ENCODE results near the gene NPC1L1.
"Not testable (repeated sequence)": the region's sequence is repeated elsewhere in the genome, so short reads cannot be mapped to it uniquely, and the experiment has no call there.

NPC1L1 gene

DNA sequence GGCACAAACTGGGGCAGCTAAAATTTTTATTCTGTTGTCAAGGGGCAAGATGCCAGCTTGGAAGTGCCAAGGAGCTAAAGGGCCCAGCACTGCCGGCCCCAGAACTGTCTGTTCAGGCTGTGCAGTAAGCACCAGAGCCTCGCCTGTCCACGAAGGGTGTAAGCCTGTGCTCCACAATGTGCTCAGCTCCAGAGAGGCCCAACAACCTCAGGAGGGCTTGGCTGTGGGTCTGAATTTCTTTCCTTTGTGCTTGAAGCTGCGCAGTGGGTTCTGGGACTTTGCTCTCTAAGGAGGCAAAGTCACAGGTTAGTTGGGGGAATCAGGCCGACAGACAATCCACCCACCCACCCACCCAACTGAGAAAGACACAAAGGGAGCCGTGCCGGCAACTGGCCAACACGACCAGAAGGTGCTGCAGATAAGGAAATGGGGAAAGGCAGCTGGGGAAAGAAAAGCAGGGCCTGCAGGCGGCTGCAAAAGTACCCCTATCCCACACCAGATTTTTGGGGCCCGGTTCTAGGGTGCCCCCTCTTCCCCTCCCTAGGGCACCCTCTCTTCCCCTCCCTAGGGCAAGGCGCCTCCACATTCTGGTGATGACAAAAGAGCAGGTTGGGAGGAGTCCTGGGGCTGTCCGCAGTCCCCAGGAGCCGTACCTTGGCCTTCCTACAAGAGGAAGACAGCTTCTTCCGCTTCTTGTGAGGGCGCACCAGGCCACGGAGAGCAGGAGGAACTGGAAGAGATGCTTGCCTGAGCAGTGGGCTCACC, 24.8 kb upstream of the NPC1L1 start:
- DNase-seq (ENCODE audit: low spot score), result no peak

DNA sequence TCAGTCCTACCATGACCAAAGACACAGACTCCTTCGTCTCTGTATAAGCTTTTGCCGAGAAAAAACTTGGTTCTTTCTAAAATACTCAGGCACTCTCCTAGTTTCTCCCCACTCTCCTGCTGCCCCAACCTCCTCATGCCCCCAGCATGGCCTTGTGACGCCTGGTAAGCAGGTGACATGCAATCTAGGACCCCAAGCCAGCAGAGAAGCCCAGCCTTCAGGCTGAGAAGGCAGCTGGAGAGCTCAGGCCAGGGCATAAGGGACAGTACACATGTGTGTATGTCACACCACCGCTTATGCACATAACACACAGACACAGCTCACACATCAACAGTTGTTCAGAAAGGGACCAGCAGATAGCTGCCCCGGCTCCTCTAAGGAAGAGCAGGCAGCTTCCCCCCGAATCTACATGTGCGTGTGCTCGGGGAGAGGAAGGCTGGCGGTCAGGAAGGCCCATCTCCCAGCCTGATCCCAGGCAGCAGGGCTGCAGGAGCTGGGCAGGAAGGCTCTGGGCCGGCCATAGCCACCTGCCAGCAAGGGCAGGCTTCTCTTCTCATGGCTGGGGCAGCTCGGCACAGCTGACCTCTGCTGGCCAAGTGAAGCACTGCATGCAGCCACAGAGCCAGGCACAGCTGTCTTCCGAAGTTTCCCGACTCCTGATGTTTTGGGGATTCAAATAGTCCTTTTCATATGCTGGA, 24.1 kb upstream of the NPC1L1 start:
- DNase-seq (ENCODE audit: low spot score), result peak; percentile 83

DNA sequence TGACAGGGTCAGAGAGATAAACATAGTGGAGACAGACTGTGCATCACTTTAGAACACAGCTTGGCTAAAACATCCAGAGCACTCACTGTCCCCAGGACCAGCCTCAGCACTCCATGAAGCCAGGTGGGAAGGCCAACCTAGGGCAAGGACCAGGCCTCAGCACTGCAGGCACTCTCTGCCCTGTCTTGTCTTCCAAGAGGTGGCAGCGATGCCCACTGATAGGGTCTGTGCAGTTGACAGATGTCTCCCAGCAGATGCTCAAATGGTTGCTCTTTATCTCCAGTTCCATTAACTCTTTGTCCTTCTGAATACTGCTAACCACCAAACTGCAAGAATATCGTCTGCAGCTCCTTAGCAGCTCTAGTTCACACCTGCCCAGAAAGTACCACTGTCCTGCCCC, 23.5 kb upstream of the NPC1L1 start:
- no peak for DNase-seq (ENCODE audit: low spot score)

DNA sequence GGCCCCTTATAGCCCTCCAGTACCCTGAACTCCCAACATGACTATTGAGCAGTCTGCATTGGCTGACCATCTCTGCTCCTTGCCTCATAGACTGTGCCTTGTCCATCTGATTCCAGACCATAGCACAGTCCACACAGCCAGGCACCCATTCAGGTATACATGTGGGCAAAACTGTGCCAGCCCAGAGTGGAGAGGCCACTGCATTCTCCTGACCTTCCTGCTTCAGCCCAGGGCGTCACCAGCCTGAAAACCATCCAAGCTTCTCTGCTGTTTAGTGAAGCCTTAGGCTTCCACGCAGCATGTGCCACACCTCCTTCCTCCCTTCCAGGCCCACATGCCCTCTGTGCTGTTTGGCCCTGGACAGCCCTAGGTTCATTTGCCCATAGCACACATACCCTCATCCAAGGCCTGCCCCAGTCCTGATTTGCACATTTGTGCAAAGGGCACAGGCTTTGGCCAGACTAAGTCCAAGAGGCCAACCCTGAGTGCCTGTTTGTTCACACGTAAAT, 22.1 kb upstream of the NPC1L1 start:
- no peak for DNase-seq (ENCODE audit: low spot score)

DNA sequence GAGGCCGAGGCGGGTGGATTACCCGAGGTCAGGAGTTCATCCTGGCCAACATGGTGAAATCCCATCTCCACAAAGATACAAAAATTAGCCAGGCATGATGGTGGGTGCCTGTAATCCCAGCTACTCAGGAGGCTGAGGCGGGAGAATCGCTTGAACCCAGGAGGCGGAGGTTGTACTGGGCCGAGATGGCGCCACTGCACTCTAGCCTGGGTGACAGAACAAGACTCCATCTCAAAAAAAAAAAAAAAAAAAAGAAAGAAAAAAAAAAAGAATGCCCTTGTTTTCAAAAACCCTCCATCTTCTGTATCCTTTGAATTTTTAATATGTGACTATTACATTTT, 21.5 kb upstream of the NPC1L1 start:
- DNase-seq (ENCODE audit: low spot score), result not testable (repeated sequence)

DNA sequence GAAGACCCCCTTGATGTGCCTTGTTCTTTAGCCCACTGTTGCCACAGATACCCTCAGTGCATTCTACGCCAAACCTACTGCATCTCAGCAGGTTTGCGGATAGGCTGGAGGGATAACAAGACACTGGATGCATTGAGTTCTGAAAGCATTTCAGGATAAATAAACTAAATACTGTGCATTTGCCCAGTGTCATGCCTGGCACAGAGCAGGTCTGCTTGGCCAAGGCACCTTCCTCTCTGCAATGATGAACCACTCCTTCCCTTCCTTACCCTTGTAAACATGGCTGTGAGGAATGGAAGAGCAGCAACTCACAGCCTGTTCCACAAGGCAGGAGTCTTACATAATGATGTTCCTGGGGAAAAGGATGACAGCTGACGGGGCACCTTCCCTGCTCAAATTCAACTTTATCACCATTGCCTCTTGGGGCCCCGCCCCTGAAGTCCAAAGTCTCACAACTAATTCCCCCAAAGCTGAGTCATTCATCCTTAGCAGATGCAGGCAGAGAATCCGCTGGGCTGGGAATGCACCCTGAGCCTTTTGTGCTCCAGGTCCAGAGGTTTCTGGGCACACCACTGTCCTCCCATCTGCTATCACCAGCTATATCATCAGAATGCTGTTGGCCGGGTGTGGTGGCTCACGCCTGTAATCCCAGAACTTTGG, 21.0 kb upstream of the NPC1L1 start:
- DNase-seq (ENCODE audit: low spot score), result no peak

DNA sequence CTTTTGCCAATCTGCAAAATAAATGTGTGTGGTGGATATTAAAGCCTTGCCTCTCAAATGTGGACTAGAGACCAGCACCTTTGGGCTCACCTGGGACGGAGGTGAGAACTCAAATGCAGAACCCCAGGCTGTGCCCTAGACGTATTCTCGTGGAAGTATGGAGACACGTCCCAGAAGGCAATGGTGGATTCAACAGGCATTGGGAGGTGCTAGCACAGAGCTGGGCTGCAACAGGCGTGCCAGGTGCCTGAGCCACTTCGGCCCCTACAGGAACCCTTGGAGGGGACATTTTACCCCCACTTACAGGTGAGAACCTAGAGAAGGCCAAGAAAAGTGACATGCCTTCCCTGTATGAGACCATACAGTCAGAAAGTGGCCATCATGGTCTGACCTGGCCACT, 20.4 kb upstream of the NPC1L1 start:
- DNase-seq (ENCODE audit: low spot score), result no peak

DNA sequence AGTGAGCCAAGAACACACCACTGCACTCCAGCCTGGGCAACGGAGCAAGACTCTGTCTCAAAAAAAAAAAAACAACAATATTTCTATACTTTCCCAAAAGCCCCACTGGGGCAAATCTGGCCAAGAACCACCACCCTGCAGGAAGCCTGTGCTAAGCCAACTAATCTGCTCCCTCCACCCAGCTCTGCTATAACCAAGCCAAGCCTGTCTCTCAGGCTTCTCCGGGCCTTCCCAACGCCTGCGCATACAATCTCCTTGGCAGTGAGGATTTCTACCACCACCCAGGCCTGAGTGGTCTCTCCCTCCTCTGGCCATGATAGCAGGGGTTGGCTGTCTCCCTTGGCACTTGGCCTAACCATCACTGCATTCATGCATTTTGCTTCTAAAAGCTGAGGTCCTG, 18.4 kb upstream of the NPC1L1 start:
- DNase-seq (ENCODE audit: low spot score), result no peak

DNA sequence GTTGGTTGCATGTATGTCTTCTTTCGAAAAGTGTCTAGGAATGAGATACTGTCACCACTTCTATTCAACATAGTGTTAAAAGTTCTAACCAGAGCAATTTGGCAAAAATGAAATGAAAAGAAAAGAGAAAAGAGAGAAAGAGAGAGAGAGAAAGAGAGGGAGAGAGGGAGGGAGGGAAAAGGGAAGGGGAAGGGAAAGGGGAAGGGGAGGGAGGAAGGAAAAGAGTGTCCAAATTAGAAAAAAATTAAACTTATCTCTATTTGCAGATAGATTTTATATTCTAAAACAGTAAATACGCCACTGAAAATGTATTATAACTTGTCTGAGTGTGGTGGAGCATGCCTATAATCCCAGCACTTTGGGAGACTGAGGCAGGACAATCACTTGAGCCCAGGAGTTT, 16.4 kb upstream of the NPC1L1 start:
- no peak for DNase-seq (ENCODE audit: low spot score)

DNA sequence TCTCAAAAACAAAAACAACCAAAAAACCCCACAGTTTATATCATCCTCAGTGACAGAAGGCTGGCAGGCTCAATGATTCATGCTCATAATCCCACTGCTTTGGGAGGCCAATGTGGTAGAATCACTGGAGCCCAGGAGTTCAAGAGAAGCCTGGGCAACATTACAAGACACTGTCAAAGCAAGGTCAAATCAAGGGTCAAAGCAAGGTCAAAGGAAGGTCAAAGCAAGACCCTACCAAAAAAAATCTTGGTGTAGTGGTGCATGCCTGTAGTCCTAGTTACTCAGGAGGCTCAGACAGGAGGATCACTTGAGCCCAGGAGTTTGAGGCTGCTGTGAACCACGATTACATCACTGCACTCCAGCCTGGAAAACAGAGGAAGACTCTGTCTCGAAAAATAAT, 14.2 kb upstream of the NPC1L1 start:
- no peak for DNase-seq (ENCODE audit: low spot score)

DNA sequence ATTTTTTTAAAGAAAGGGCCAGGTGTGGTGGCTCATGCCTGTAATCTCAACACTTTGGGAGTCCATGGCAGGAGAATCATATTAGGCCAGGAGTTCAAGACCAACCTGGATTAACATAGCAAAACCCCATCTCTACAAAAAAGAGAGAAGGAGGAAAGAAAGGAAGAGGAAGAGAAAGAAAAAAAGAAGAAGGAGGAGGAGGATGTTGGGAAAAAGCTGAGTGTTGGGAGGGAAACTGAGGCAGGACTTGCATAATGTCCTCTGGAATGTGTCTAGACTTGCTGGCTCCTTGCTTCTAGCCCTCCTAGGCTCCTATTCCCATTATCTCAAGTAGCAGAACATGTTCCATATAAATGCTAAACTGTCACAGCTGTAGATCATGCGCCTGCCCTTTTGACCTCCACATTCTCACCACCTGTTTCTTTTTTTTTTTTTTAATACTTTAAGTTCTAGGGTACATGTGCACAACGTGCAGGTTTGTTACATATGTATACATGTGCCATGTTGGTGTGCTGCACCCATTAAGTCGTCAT, 11.4 kb upstream of the NPC1L1 start:
- DNase-seq (ENCODE audit: low spot score), result not testable (repeated sequence)

DNA sequence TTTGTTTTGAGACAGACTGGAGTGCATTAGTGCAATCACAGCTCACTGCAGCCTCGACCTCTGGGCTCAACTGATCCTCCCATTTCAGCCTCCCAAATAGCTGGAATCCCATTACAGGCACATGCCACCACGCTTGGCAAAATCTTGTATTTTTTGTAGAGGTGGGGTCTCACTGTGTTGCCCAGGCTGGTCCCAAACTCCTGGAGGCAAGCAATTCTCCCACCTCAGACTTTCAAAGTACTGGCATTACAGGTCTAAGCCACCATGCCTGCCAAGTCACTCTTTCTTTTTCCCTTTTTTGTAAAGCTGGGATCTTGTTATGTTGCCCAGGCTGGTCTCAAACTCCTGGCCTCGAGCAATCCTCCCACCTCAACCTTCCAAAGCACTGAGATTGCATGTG, 8.3 kb upstream of the NPC1L1 start:
- no peak for DNase-seq (ENCODE audit: low spot score)

DNA sequence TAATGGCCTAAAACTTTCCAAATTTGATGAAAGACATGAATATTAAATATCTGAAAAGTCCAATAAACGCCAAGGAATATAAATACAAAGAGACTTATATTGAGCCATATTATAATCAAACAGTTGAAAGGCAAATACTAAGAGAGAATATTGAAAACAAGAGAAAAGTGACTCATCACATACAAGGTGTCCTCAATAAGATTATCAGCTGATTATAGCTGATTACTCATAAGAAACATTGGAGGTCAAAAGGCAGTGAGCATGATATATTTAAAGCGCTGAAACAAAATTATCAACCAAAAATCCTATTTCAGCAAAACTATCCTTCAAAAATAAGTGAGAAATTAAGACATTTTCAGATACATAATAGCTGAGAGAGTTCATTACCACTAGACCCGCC, 7.8 kb upstream of the NPC1L1 start:
- no peak for DNase-seq (ENCODE audit: low spot score)

DNA sequence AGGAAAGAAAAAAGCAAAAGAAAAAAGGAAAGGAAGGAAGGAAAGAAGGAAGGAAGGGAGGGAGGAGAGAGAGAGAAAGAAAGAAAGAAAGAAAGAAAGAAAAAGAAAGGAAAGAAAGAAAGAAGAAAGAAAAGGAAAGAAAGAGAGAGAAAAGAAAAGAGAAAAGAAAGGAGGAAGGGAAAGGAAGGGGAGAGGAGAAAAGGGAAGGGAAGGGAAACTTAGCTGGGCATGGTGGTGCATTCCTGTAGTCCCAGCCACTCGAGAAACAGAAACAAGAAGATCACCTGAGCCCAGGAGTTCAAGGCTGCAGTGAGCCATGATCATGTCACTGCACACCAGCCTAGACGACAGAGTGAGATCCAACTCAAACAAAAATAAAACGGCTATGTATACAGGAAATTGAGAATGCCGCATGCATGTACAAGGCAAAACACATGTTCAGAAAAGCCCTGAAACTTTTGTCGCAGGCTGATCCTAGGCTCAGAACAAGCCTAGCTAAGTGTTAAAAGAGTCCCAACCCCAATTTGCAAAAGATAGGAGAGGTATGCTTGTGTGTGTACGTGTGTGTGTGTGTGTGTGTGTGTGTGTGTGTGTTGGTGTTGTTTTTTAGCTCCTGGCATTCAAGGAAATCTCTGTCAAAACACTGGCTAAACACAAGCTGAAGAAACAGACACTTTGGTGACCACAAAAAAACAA, 6.6 kb upstream of the NPC1L1 start:
- DNase-seq (ENCODE audit: low spot score), result no peak

DNA sequence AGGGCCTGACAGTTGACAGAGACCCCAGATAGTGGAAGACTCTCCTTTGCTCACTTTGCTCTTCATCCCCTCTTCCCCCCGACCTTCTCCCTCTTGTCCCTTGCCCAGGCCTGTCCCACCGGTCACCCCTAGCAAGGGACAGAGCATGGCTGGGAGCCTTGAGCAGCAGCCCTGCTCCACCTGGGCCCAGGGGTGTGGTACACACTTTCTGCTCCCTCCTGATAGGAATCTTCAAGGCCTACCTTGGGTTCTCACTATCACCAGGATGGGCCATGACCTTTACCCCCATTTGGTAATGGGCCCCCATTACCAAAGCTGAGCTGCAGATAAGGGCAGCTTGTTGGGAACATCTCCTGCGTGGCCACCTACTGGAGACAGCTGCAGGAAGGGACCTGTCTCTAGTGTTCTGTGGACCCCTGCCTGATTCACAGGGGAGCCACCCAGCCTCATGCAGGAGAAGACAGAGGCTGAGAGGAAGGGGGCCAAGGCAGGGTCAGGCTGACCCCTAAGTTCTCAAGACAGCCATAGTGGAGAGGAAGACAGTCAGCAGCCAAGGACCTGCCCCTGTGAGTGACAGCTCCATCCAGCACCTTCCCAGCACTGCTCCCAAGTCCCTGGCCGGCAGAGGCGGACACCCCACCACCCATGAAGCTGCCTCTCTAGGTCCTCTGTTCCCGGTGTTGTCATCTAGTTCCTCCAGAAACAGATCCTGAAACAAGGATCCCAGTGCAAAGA, 913 bp upstream of the NPC1L1 start:
- DNase-seq (ENCODE audit: low spot score), result no peak

DNA sequence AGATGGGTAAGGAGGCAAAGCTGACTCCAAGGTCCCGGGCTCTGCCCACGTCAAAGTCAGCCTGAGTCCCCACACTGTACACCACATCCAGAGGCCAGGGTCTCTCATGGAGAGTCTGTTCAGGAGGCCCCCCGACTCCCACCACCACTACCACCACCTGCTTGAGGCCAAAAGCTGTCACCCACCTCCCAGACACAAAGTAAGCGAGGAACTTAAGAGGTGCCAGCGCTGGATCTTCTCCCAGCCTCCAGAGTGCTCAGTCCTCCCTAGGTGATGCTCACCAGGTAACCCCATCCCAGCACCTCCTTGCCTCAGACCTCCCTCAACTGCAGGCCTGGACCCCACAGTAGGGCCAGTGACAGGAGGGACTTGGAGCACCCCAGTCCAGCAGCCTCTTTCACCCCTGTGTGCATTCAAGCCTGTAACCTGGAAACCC, 520 bp downstream of the NPC1L1 start:
- no peak for DNase-seq (ENCODE audit: low spot score)

DNA sequence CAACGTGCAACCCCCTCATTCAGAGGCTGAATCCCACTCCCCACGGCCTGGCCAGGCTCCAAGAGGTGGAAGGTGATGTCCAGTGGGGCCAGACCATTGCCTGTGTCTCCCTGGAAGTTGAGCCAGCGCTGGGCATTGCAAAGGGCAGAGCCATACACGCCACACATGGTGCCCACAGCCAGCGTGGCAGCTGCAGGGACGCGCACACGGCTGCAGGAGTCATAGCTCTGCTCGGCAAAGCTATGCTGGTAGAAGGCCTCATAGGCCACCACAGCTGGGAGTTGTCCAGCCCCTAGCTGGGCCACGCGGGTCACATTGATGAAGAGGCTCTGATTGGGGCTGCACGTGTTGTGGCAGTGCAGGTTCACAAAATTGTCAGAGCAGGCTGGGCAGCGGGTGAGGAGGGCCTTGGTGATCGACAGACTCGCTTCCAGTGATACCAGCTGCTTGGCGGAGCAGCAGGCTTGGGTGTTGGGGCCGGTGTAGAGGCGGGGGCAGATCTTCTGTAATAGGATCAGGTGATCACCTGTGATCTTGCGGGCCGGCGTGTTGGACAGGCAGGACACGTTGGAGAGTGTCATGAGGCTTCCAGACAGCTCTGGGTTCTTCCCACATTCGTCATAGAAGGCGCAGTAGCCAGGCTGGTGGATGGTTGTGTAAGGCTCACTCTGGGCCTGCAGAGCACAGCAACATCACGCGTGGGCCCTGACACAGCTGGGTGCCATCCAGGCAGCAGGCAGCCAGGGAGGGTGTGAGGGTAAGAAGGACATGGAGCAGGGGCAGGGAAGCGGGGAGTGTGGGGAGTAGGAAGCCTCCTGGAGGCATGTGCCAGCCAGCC, 1.2 kb downstream of the NPC1L1 start:
- no peak for DNase-seq (ENCODE audit: low spot score)

DNA sequence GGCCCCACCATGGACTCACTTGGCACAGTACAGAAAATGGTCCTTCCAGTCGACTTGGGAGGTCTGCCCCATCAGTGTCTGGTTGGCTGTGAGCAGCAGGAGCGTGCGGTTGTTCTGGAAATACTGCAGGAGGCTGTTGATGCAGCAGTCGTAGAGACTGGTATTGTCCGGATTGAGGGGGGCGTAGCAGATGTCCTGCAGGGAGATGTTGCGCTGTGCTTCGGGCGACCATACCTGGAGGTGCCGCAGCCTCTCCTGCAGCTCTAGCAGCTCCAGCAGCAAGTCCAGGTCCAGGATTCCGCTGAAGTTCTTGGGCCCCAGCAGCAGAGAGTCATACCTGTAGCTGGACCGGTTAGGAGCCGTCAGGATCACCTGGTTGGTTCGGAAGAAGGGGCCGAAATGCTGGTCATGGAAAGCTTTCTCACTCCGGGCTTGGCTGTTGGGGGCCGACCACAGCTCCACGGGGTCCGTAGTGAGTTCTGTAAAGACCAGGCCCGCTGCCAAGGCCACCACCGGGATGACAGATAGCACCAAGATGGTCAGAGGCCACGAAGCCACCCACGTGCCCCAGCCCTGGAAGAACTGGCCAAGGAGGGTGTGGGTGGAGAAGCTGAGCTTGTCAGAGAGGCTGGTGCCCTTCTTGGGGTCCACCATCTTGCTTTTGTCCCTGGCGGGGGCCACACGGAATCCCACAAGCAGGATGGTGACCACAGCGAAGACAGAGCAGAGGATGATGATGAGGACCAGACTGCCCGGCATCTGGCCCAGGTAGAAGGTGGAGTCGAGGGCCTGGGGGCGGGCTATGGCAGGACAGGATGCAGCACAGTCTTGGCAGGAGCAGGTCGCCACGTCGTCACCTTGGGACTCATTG, 2.1 kb downstream of the NPC1L1 start:
- peak; percentile 3 for DNase-seq (ENCODE audit: low spot score)

DNA sequence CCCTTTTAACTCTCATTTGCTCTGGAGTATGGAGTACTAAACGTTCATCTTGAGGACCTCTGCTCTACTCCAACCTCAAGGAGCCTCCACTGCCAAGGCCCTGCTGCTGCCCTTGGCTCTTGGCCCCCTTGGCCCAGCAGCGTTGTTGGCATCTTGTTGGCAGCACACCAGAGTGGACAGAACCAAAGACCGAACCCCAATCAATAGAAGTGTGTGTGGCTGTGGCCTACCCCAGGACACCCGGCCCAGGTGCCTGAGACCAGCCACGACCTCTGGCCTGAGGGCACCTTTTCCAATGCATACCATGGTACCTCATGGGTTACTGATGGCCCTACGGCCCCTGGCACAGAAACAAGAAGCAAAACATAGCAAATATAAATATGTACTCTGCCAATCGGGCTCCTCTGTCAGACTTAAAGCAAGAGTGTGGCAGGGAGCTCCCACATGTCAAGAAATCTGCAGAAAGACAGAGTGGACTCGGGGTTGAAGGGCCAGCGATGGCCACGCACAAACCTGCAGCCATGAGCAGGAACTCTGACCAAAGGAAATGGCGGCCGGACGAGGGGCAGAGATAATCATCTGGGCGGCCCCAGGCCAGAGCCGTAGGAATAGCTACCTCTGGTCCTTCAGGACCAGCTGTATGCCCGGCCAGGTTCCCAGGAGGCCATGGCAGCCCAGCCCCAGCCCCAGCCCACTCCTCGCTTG, 2.9 kb downstream of the NPC1L1 start:
- peak; percentile 3 for DNase-seq (ENCODE audit: low spot score)
